SU-DHL-6 (cell line): Measurements from ENCODE around the gene TNFRSF21.

Experiments used
- EZH2phosphoT487 ChIP-seq: fragments of 200-600 bp; sonication (generic), shearing (Covaris generic); conservative IDR thresholded peaks from 2 replicates; pipeline ENCODE4 v1.6.1; 2018; ENCODE audit warnings: mild to moderate bottlenecking, antibody characterized with exemption, low read length, moderate library complexity, mixed read lengths
- TF ChIP-seq, protein P1 (sequence below): fragments of 200-600 bp; sonication (generic); IDR thresholded peaks from one replicate; pipeline ENCODE4 v1.5.1; 2017; ENCODE audit warnings: antibody characterized with exemption, mild to moderate bottlenecking, low read length, moderate library complexity; ENCODE audit not compliant: insufficient read depth, poor library complexity, severe bottlenecking

- TF ChIP-seq, protein P1, sequence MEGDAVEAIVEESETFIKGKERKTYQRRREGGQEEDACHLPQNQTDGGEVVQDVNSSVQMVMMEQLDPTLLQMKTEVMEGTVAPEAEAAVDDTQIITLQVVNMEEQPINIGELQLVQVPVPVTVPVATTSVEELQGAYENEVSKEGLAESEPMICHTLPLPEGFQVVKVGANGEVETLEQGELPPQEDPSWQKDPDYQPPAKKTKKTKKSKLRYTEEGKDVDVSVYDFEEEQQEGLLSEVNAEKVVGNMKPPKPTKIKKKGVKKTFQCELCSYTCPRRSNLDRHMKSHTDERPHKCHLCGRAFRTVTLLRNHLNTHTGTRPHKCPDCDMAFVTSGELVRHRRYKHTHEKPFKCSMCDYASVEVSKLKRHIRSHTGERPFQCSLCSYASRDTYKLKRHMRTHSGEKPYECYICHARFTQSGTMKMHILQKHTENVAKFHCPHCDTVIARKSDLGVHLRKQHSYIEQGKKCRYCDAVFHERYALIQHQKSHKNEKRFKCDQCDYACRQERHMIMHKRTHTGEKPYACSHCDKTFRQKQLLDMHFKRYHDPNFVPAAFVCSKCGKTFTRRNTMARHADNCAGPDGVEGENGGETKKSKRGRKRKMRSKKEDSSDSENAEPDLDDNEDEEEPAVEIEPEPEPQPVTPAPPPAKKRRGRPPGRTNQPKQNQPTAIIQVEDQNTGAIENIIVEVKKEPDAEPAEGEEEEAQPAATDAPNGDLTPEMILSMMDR = no peak
- TF ChIP-seq EZH2phosphoT487 = no peak
Measured at GRCh38 chr6:47298475-47298874, 11.2 kb downstream of the TNFRSF21 start.
